Kidney capillary endothelial cell (primary cell): ENCODE results near the gene MOV10L1.

Source experiments
- DNase-seq: peaks from one replicate; pipeline ENCODE4 v3.0.0-alpha.2; 2018; ENCODE audit warnings: low spot score

Gene MOV10L1

GRCh38 chr22:50176850-50177536 lies 87.2 kb downstream of the MOV10L1 start:
- no peak for DNase-seq

GRCh38 chr22:50177537-50178470 lies 88.0 kb downstream of the MOV10L1 start:
- no peak for DNase-seq

- DNase-seq, result no peak
Observed at GRCh38 chr22:50178471-50178864, 88.7 kb downstream of the MOV10L1 start.

- DNase-seq, result no peak
Observed at GRCh38 chr22:50178871-50179869, 89.4 kb downstream of the MOV10L1 start.

- DNase-seq, result no peak
Observed at GRCh38 chr22:50179937-50180726, 90.3 kb downstream of the MOV10L1 start.

GRCh38 chr22:50180727-50181521 lies 91.1 kb downstream of the MOV10L1 start:
- no peak for DNase-seq

- DNase-seq, result no peak
Observed at GRCh38 chr22:50182176-50183081, 92.6 kb downstream of the MOV10L1 start.

- DNase-seq, result no peak
Observed at GRCh38 chr22:50183141-50183971, 93.5 kb downstream of the MOV10L1 start.

GRCh38 chr22:50184004-50184901 lies 94.4 kb downstream of the MOV10L1 start:
- no peak for DNase-seq

- no peak for DNase-seq
Observed at GRCh38 chr22:50184902-50185374, 95.1 kb downstream of the MOV10L1 start.

- DNase-seq, result peak; percentile 78
Observed at GRCh38 chr22:50185375-50186087, 95.7 kb downstream of the MOV10L1 start, which contains the start of gene TRABD. TSS of gene TRABD (plus strand) at chr22:50185913. CDS start at chr22:50193061, 7,148 bp downstream.

GRCh38 chr22:50186181-50186714 lies 96.4 kb downstream of the MOV10L1 start:
- DNase-seq, result no peak

GRCh38 chr22:50186761-50187523 lies 97.1 kb downstream of the MOV10L1 start:
- DNase-seq, result no peak

- no peak for DNase-seq
Observed at GRCh38 chr22:50188356-50188755, 98.5 kb downstream of the MOV10L1 start.

- DNase-seq, result no peak
Observed at GRCh38 chr22:50189184-50189848, 99.5 kb downstream of the MOV10L1 start.
